H1 (cell line): ENCODE data around the gene NADSYN1. TPM values are rescaled to one million over a fixed set of nuclear protein-coding genes. Genes with fewer than 3 reads are reported as not detected.

Experiments used
- CTCF ChIA-PET: fragments of 300-600 bp; sonication (Branson Sonifier 250); formaldehyde crosslinking; loops from one replicate; lab custom pipeline; 2021; ENCODE audit not compliant: partially characterized antibody; lab: Charles Lee
- POLR2A ChIA-PET: fragments of 300-600 bp; sonication (Branson Sonifier 250); formaldehyde crosslinking; loops from one replicate; lab custom pipeline; 2021; ENCODE audit warnings: inconsistent platforms; ENCODE audit not compliant: partially characterized antibody; lab: Charles Lee
- DNase-seq, 2 experiments: peaks; one replicate each; pipeline versions ENCODE4 v3.0.0 to v3.0.0-alpha.2; 2010 to 2022; ENCODE audit warnings: low spot score in 2 of 2, low read depth in 1 of 2, mixed read lengths in 1 of 2
- FAIRE-seq: peaks from 2 replicates; lab custom pipeline; 2011; peaks lifted over from hg19 to GRCh38; lab: Jason Lieb, UNC
- H2AFZ ChIP-seq: 2 replicates; pipeline ENCODE4 v1.8.1; 2012; ENCODE audit warnings: low read length, inconsistent platforms
- H2AK5ac ChIP-seq: 2 replicates; pipeline ENCODE4 v1.6.1; 2013; ENCODE audit warnings: low read depth, low read length
- H2BK120ac ChIP-seq: replicated peaks from 2 replicates; pipeline ENCODE3; 2013; ENCODE audit warnings: low read depth, low read length, inconsistent platforms
- H2BK12ac ChIP-seq: 2 replicates; pipeline ENCODE4 v1.6.1; 2013; ENCODE audit warnings: low read depth, low read length
- H2BK15ac ChIP-seq: 2 replicates; pipeline ENCODE4 v1.6.1; 2013; ENCODE audit warnings: low read length
- H2BK20ac ChIP-seq: 2 replicates; pipeline ENCODE4 v1.6.1; 2013; ENCODE audit warnings: low read length
- H2BK5ac ChIP-seq: 2 replicates; pipeline ENCODE4 v1.6.1; 2013; ENCODE audit warnings: low read depth, low read length
- H3K14ac ChIP-seq: 2 replicates; pipeline ENCODE4 v1.6.1; 2013; ENCODE audit warnings: inconsistent platforms; ENCODE audit not compliant: insufficient read length
- H3K18ac ChIP-seq: 2 replicates; pipeline ENCODE4 v1.6.1; 2013; ENCODE audit warnings: low read length; ENCODE audit errors: extremely low read depth
- H3K23ac ChIP-seq: 2 replicates; pipeline ENCODE4 v1.6.1; 2013; ENCODE audit warnings: inconsistent platforms; ENCODE audit not compliant: insufficient read length
- H3K23me2 ChIP-seq: 2 replicates; pipeline ENCODE4 v1.6.1; 2013; ENCODE audit warnings: low read depth, low read length
- H3K27ac ChIP-seq: 2 replicates; pipeline ENCODE4 v1.6.1; 2011; ENCODE audit warnings: low read depth, low read length, inconsistent platforms
- H3K27me3 ChIP-seq, 4 experiments: replicated peaks in 1 of 4; 1 replicate in 1 of 4; 2 replicates in 3 of 4; pipeline versions ENCODE4 v1.6.1 to v1.8.1; 2011 to 2013; ENCODE audit warnings: low read length in 3 of 4, mild to moderate bottlenecking in 3 of 4, inconsistent platforms in 2 of 4, mixed read lengths in 2 of 4, moderate library complexity in 1 of 4; ENCODE audit not compliant: control insufficient read depth in 3 of 4, insufficient read depth in 3 of 4; ENCODE audit errors: extremely low read depth in 1 of 4
- H3K36me3 ChIP-seq, 4 experiments: 2 replicates each; pipeline versions ENCODE4 v1.6.1 to v1.8.1; 2011 to 2013; ENCODE audit warnings: mild to moderate bottlenecking in 4 of 4, low read length in 3 of 4, moderate library complexity in 2 of 4, control low read depth in 1 of 4, inconsistent platforms in 1 of 4; ENCODE audit not compliant: insufficient read depth in 4 of 4, control insufficient read depth in 2 of 4
- H3K4ac ChIP-seq: replicated peaks from 2 replicates; pipeline ENCODE3; 2013; ENCODE audit warnings: low read length, low read depth, mixed read lengths, inconsistent platforms; ENCODE audit not compliant: insufficient read length
- H3K4me1 ChIP-seq, 4 experiments: replicated peaks in 1 of 4; 1 replicate in 1 of 4; 2 replicates in 3 of 4; pipeline versions ENCODE4 v1.6.1 to v1.8.1; 2011 to 2013; ENCODE audit warnings: low read length in 3 of 4, inconsistent platforms in 2 of 4, mixed read lengths in 1 of 4; ENCODE audit not compliant: insufficient read depth in 4 of 4, control insufficient read depth in 3 of 4
- H3K4me2 ChIP-seq, 2 experiments: 2 replicates each; pipeline versions ENCODE4 v1.6.1 to v1.8.1; 2011 to 2013; ENCODE audit warnings: low read depth in 2 of 2, low read length in 2 of 2, control low read depth in 1 of 2, inconsistent platforms in 1 of 2, mild to moderate bottlenecking in 1 of 2; ENCODE audit not compliant: insufficient read depth in 1 of 2
- H3K4me3 ChIP-seq, 4 experiments: fragments of 200-600, 300-600 bp in 1 of 4; sonication (generic), shearing (Covaris generic), sonication (Bioruptor Twin) in 1 of 4; 2 replicates each; pipeline versions ENCODE4 v1.5.1 to v1.8.1; 2011 to 2016; ENCODE audit warnings: low read length in 4 of 4, low read depth in 3 of 4, control low read depth in 2 of 4, inconsistent platforms in 2 of 4, mild to moderate bottlenecking in 2 of 4, mixed read lengths in 1 of 4, moderate library complexity in 1 of 4; ENCODE audit not compliant: insufficient read depth in 2 of 4; ENCODE audit errors: extremely low read depth in 1 of 4
- H3K56ac ChIP-seq: replicated peaks from 2 replicates; pipeline ENCODE3; 2013; ENCODE audit warnings: low read depth, mild to moderate bottlenecking, mixed read lengths, low read length, inconsistent platforms; ENCODE audit not compliant: insufficient read length
- H3K79me1 ChIP-seq: 2 replicates; pipeline ENCODE4 v1.6.1; 2013; ENCODE audit warnings: low read depth, low read length, control low read depth
- H3K79me2 ChIP-seq, 2 experiments: 2 replicates each; pipeline versions ENCODE4 v1.6.1 to v1.8.1; 2012 to 2013; ENCODE audit warnings: low read length in 2 of 2, mild to moderate bottlenecking in 2 of 2, inconsistent platforms in 1 of 2; ENCODE audit not compliant: insufficient read depth in 2 of 2, control insufficient read depth in 1 of 2
- H3K9ac ChIP-seq, 4 experiments: replicated peaks in 1 of 4; 1 replicate in 1 of 4; 2 replicates in 3 of 4; pipeline versions ENCODE4 v1.6.1 to v1.8.1; 2011 to 2013; ENCODE audit warnings: low read depth in 3 of 4, low read length in 3 of 4, control low read depth in 2 of 4, mild to moderate bottlenecking in 2 of 4, moderate library complexity in 2 of 4, inconsistent platforms in 1 of 4; ENCODE audit errors: extremely low read depth in 1 of 4
- H3K9me3 ChIP-seq, 2 experiments: 2 replicates each; pipeline versions ENCODE4 v1.6.1 to v1.8.1; 2012 to 2013; ENCODE audit warnings: mild to moderate bottlenecking in 2 of 2, moderate library complexity in 2 of 2, control low read depth in 1 of 2, inconsistent platforms in 1 of 2, low read depth in 1 of 2, low read length in 1 of 2, mixed read lengths in 1 of 2; ENCODE audit not compliant: insufficient read depth in 2 of 2
- H4K20me1 ChIP-seq, 2 experiments: replicated peaks in 1 of 2; 2 replicates each; pipeline versions ENCODE3 to v1.8.1; 2011 to 2013; ENCODE audit warnings: inconsistent platforms in 2 of 2, low read length in 2 of 2, mild to moderate bottlenecking in 1 of 2; ENCODE audit not compliant: insufficient read depth in 2 of 2, control insufficient read depth in 1 of 2
- H4K5ac ChIP-seq: 2 replicates; pipeline ENCODE4 v1.6.1; 2013; ENCODE audit warnings: low read length, low read depth, mixed read lengths, inconsistent platforms; ENCODE audit not compliant: insufficient read length
- H4K8ac ChIP-seq: 2 replicates; pipeline ENCODE4 v1.8.0; 2013; ENCODE audit warnings: mild to moderate bottlenecking, moderate library complexity, low read length, inconsistent platforms; ENCODE audit not compliant: insufficient read depth; ENCODE audit errors: extremely low read depth
- H4K91ac ChIP-seq: replicated peaks from 2 replicates; pipeline ENCODE3; 2013; ENCODE audit warnings: low read length, mixed read lengths, inconsistent platforms; ENCODE audit not compliant: insufficient read length
- BRCA1 ChIP-seq: IDR thresholded peaks from 2 replicates; pipeline ENCODE4 v1.6.1; 2012; ENCODE audit warnings: low read depth, low read length, improper control_type of control experiment
- CBX8 ChIP-seq: fragments of 300-800, 300-1000 bp; sonication (generic); IDR thresholded peaks from 2 replicates; pipeline ENCODE4 v1.7.1; 2016; ENCODE audit warnings: low read depth, low read length, borderline replicate concordance
- CHD2 ChIP-seq: IDR thresholded peaks from 2 replicates; pipeline ENCODE4 v1.6.1; 2012; ENCODE audit warnings: low read length, improper control_type of control experiment
- KDM5A ChIP-seq: fragments of 200-600 bp; IDR thresholded peaks from 2 replicates; pipeline ENCODE4 v1.7.1; 2012; ENCODE audit warnings: mild to moderate bottlenecking, low read length, inconsistent platforms, mixed read lengths
- MAFK ChIP-seq: IDR thresholded peaks from 2 replicates; pipeline ENCODE4 v1.6.1; 2012; ENCODE audit warnings: low read depth, mild to moderate bottlenecking, improper control_type of control experiment, low read length
- PHF8 ChIP-seq: fragments of 200-600 bp; sonication (generic); conservative IDR thresholded peaks from 2 replicates; pipeline ENCODE4 v1.7.1; 2012; ENCODE audit warnings: low read depth, mild to moderate bottlenecking, inconsistent platforms, low read length, moderate library complexity
- POU5F1 ChIP-seq: IDR thresholded peaks from 2 replicates; pipeline ENCODE4 v1.6.1; 2011; ENCODE audit warnings: low read depth, mild to moderate bottlenecking, low read length, moderate library complexity
- RXRA ChIP-seq: IDR thresholded peaks from 2 replicates; pipeline ENCODE4 v1.6.1; 2011; ENCODE audit warnings: low read depth, mild to moderate bottlenecking, low read length, moderate library complexity; ENCODE audit not compliant: insufficient read depth
- SIN3A ChIP-seq, 2 experiments: IDR thresholded peaks in 1 of 2; conservative IDR thresholded peaks in 1 of 2; 2 replicates each; pipeline ENCODE4 v1.6.1; 2011 to 2012; ENCODE audit warnings: low read length in 2 of 2, improper control_type of control experiment in 1 of 2, low read depth in 1 of 2, mild to moderate bottlenecking in 1 of 2
- SIX5 ChIP-seq: IDR thresholded peaks from 2 replicates; pipeline ENCODE4 v1.6.1; 2011; ENCODE audit warnings: mild to moderate bottlenecking, low read depth, low read length
- TBP ChIP-seq: IDR thresholded peaks from 2 replicates; pipeline ENCODE4 v1.6.1; 2011; ENCODE audit warnings: low read depth, low read length, improper control_type of control experiment
- WGBS, 2 experiments: shearing (Covaris generic) in 1 of 2; methylation state at CpG; one replicate each; pipeline versions ENCODE4 v1.1.6 to v1.1.7; 2013 to 2015; ENCODE audit warnings: low lambda C conversion rate in 2 of 2, mixed read lengths in 2 of 2, inconsistent platforms in 1 of 2, low coverage in 1 of 2, missing lambda C conversion rate in 1 of 2; ENCODE audit not compliant: insufficient replicate concordance in 2 of 2, insufficient coverage in 1 of 2, insufficient read length in 1 of 2; ENCODE audit errors: extremely low coverage in 1 of 2, missing lambda C conversion rate in 1 of 2; 5-methylcytosine and 5-hydroxymethylcytosine counted together
- polyA plus RNA-seq, 7 experiments: library from polyadenylated mRNA; depleted of rRNA in 3 of 7; stranded (reverse) in 5 of 7; unstranded in 2 of 7; fragments of >200 nt in 5 of 7; fragments of 200-250 nt in 2 of 7; gene quantifications; 1 replicate in 5 of 7; 2 replicates in 1 of 7; 4 replicates in 1 of 7; pipeline versions ENCODE4 v1.2.1 to v1.2.3, GENCODE V29; 2011 to 2013; ENCODE audit warnings: missing spikeins in 2 of 7, mixed read lengths in 2 of 7
- total RNA-seq: library from RNA; stranded (reverse); fragmentation: NEBNext Ultra II Directional; extraction: Animal tissue kit (Norgen Biotek cat#: 25700); gene quantifications from 2 replicates; pipeline ENCODE4 v1.2.1, GENCODE V29; 2021
- TF ChIP-seq, protein P1 (sequence below): IDR thresholded peaks from 2 replicates; pipeline ENCODE4 v1.6.1; 2011; ENCODE audit warnings: low read length, improper control_type of control experiment

Gene NADSYN1
- total and polyA plus RNA-seq, 2 of the 8 experiments (the other 6 are each of a cell fraction or from before 2014, with no cell fraction given), result 38.3 to 38.6 TPM

DNA sequence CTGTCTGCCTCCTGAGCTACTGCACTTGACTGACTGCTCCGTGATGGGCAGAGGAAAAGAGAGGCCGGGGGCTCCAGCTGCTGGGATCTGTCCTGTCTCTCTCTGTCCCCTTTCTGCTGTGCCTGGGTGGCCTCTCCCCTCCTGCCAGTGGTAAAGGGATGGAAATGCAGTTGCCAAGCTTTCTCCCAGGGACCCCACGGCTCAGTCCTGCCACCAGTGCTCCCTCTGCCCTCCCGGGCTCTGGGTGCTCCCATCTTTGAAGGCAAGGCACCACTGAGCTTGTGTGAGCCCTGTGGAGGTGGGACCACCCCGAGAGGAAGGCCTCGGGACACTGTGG, 32.0 kb downstream of the NADSYN1 start:
- peaks cover 8 to 24% (median 19%) of the 10 kb centered on the region in 4 experiments; a peak in 7 of 8 replicates for H3K36me3 ChIP-seq
- DNase-seq, result no peak
- TF ChIP-seq, protein P1, sequence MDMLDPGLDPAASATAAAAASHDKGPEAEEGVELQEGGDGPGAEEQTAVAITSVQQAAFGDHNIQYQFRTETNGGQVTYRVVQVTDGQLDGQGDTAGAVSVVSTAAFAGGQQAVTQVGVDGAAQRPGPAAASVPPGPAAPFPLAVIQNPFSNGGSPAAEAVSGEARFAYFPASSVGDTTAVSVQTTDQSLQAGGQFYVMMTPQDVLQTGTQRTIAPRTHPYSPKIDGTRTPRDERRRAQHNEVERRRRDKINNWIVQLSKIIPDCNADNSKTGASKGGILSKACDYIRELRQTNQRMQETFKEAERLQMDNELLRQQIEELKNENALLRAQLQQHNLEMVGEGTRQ, result no peak
- TF ChIP-seq CHD2, result no peak
- no peak for TF ChIP-seq RXRA
- no peak for TF ChIP-seq MAFK
- no peak for TF ChIP-seq CBX8
- no peak for TF ChIP-seq POU5F1
- no peak for TF ChIP-seq SIN3A (conservative IDR thresholded peaks at IDR 0.05 in 1 of 2, IDR thresholded peaks at IDR 0.05 in 1 of 2; ENCODE audit: low read depth in 1 of 2, low read length in 2 of 2)
- no peak for TF ChIP-seq TBP
- TF ChIP-seq PHF8, result no peak
- TF ChIP-seq BRCA1, result no peak
- no peak for TF ChIP-seq SIX5
- TF ChIP-seq KDM5A, result no peak

More for the DNA sequence above, 32.0 kb downstream of the NADSYN1 start:
- no peak overlapping the region for H3K56ac ChIP-seq
- no peak overlapping the region for H3K4ac ChIP-seq
- no peaks in the 10 kb centered on the region for H3K9me3 ChIP-seq
- peaks cover 4 to 16% of the 10 kb centered on the region in 2 experiments for H4K20me1 ChIP-seq
- no peak overlapping the region for H3K4me2 ChIP-seq
- no peak overlapping the region for H2BK12ac ChIP-seq
- ChIA-PET POLR2A (no interaction called here), CTCF (no interaction called here)
- H3K18ac ChIP-seq, result no peak overlapping the region
- H3K27ac ChIP-seq, result no peak overlapping the region
- H4K5ac ChIP-seq, result no peak overlapping the region
- H2BK20ac ChIP-seq, result no peak overlapping the region
- H4K91ac ChIP-seq, result no peak overlapping the region
- H3K79me1 ChIP-seq, result no peaks in the 10 kb centered on the region
- no peak overlapping the region for H2BK120ac ChIP-seq
- no peaks in the 10 kb centered on the region for H3K4me1 ChIP-seq
- no peak for FAIRE-seq
- H3K4me3 ChIP-seq, result no peak overlapping the region
- no peak overlapping the region for H2AK5ac ChIP-seq
- H3K27me3 ChIP-seq, result no peaks in the 10 kb centered on the region
- H3K23ac ChIP-seq, result no peak overlapping the region
- H4K8ac ChIP-seq, result no peak overlapping the region
- no peak overlapping the region for H2BK15ac ChIP-seq
- H3K79me2 ChIP-seq, result no peaks in the 10 kb centered on the region
- H3K14ac ChIP-seq, result no peak overlapping the region
- H3K23me2 ChIP-seq, result peaks cover 4% of the 10 kb centered on the region; the same call in 1 of the 2 replicates
- H3K9ac ChIP-seq, result no peak overlapping the region
- WGBS, 2 experiments, result 92% methylated on average over 5 of the region's 6 CpGs; no CpG with 5 or more reads in 1 of the 2 experiments
- no peak overlapping the region for H2AFZ ChIP-seq
- H2BK5ac ChIP-seq, result no peak overlapping the region
